ENCODE measurements around the gene COL25A1.

- TF ChIP-seq, protein P1, sequence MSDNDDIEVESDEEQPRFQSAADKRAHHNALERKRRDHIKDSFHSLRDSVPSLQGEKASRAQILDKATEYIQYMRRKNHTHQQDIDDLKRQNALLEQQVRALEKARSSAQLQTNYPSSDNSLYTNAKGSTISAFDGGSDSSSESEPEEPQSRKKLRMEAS (IDR thresholded peaks at IDR 0.05; ENCODE audit: insufficient read depth, insufficient read length) = no peak
- TF ChIP-seq CTCF (IDR thresholded peaks at IDR 0.05; ENCODE audit: extremely low read depth in 1 of 2, insufficient read depth in 1 of 2, low read depth in 1 of 2, low read length in 2 of 2) (no peak), EZH2 (IDR thresholded peaks at IDR 0.05; ENCODE audit: borderline replicate concordance, low read depth, low read length, severe bottlenecking) (no peak), POLR2A (IDR thresholded peaks at IDR 0.05; ENCODE audit: low read depth, low read length) (no peak), MYC (IDR thresholded peaks at IDR 0.05; ENCODE audit: low read depth, low read length) (no peak)
These were observed 69.8 kb downstream of the COL25A1 start for GRCh38 chr4:109232681-109233080.
